SK-N-MC (cell line): ENCODE measurements around the gene CHST15.

Source experiments
- EZH2 ChIP-seq: fragments of 200-600 bp; sonication (generic); IDR thresholded peaks from one replicate; pipeline ENCODE4 v1.6.1; 2017; ENCODE audit warnings: antibody characterized with exemption
- POLR2AphosphoS5 ChIP-seq: IDR thresholded peaks from 2 replicates; pipeline ENCODE4 v1.6.1; 2012; ENCODE audit warnings: mild to moderate bottlenecking, low read depth, low read length, borderline replicate concordance

GRCh38 chr10:123988694-123989093 is 104.7 kb downstream of the CHST15 start:
- no peak for TF ChIP-seq EZH2
- TF ChIP-seq POLR2AphosphoS5 = no peak
